GM18502 (cell line): Measurements from ENCODE around the gene CAPN7.

Source experiments
- ATAC-seq: cut with Tn5 transposase; IDR thresholded peaks from one replicate; pipeline ENCODE4 v1.9.1; 2021; ENCODE audit warnings: mild to moderate bottlenecking; ENCODE audit not compliant: unreplicated experiment, poor library complexity

Gene CAPN7

GRCh38 chr3:15241341-15241740, 35.3 kb downstream of the CAPN7 start:
- ATAC-seq, result no peak

- no peak for ATAC-seq
Measured at GRCh38 chr3:15243822-15244482, 37.9 kb downstream of the CAPN7 start.

GRCh38 chr3:15246186-15246585, 40.1 kb downstream of the CAPN7 start:
- ATAC-seq, result no peak

DNA sequence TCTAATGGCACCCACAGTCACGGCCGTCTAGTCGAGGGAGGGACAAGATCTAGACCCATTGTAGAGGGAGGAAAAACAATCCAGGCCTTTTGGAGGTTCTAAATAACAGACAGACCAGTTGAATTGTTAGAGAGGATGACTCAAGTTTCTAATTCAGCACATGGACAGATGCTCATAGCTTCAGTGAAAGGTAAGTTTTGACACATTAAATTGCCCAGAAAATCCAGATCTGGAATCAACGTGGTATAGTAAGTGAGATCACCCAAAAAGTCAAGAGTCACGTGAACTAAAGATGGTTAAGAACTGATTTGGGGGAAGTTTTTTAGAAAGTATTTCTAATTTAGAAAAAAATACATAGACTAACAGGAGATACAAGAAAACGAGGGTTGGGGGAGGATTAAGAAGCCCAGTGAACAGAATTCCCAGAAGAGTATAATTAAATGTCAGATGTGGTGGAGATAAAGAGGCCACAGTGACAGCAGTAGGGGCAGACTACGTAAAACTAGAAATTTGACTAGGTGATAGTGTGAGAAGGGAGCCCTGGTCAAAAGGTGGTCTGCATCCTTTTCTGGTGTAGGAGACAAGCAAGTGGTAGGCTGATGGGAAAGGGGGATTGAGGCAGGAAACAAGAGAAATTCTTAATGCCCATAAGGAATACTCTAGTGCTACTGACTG, 47.1 kb downstream of the CAPN7 start:
- ATAC-seq, result no peak

- no peak for ATAC-seq
Measured at GRCh38 chr3:15255215-15255614, 49.2 kb downstream of the CAPN7 start.

GRCh38 chr3:15256861-15257341, 50.9 kb downstream of the CAPN7 start:
- ATAC-seq, result no peak

DNA sequence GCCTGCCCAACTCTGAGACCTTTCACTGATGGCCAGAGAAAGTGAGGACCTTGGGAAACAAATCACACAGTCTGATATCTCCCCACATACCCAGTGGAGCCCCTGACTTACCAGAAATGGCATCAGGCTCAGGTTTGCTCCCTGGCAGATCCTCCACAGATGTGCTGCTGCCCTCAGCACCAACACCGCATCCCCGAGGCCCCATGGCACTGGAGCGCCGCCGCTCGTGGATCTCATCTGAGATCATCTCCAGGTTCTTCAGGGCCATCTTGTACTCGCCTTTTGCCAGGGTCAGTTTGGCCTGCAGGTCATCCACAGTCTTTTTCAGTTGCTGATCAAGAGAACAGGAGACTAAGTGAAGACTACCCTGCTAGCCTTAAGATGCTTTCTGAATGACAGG, 52.7 kb downstream of the CAPN7 start:
- no peak for ATAC-seq

- no peak for ATAC-seq
Measured at GRCh38 chr3:15260531-15260930, 54.5 kb downstream of the CAPN7 start.

DNA sequence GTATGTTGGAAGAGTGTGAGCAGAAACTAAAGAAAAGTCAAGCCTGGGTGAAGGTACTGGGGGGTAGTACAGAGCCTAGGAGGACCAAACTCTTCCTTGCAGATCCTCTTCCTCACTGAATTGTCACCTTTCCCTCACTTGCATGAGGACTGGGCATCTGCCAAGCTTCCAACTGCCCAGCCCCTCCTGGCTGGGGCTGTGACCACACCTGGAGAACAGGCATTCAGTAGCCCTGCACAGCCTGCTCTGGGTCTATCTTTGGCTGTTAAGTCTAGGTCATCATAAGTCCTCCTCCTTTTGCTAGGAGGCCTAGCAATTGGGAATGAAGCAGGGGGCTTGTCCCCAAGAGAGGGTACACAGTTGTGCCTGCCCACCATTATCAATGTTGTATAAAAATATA, 55.2 kb downstream of the CAPN7 start:
- no peak for ATAC-seq

GRCh38 chr3:15262021-15262420, 56.0 kb downstream of the CAPN7 start:
- no peak for ATAC-seq

DNA sequence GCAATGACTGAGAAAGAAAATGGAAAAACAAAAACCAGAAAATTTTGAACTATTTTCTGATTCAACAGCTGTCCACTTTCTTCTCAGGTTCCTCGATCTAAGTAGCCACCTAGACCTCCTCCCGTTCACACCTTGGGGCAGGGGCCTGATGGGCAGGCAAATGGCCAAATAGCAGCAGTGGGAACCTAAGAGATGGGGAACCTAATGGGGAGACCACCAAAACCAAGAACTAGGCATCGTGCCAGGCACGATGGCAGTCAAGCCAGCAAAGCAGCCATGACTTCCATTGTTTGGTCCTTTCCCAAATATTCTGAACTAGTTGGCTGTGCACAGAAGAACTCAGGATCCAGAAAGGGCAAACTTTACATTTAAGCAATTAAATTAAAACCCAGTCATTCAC, 57.1 kb downstream of the CAPN7 start:
- no peak for ATAC-seq

- ATAC-seq, result no peak
Measured at GRCh38 chr3:15263926-15264325, 57.9 kb downstream of the CAPN7 start.

DNA sequence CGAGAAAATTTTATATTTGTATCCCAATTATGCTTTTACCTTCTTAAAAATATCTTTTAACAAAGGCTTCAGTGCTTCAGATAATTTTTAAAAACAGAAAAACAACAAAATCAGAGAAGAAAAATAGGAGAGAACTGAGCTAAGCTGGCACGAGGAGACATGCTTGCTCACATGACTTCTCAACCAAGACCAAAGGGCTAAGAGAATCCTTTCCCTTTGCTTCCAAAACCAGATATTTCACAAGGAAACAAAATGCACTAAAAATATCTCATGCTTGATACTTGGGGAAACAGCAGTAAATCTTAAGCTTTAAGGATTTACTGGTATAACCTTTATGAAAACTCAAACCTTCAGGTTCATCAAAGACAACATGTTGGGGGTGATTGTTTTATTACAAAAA, 58.4 kb downstream of the CAPN7 start:
- no peak for ATAC-seq

DNA sequence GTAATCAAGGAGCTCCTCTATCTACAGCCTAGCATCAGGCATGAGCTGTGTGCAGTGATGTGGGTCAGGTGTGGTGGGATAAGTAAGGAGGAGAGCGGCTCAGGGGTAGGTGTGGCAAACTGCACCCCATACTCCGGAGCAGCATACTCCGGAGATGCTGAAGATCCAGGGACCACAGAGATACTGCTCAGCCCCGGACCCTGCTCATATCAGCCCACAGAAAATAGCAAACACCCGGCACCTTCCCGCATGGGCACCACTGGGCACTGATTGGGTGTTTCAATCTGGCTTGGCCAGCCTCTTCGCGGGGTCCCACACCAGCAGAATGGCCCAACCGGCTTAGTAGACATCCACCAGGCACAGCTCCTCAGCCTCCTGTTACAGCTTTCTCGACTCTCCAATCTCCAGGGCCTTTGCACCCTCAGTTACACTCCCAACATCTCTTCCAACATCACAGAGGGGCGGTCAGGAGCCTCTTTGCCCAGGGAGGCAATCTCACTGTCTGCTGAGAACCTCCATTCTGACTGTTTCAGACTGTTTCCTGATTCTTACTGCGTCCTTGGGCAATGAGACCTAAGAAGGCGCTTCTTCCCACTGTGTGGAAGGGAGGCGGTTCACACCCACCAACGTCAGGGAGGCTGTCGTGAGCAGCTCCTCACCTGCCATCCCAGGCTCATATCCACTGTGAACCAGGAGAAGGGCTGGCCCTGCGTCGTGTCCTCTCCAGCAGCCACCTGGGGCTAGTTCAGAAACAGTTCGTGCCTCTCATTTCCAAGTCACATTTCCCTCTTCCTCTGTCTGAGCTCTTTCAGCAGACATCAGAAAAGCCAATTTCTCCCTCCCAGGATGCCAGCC, 59.8 kb downstream of the CAPN7 start:
- no peak for ATAC-seq

- no peak for ATAC-seq
Measured at GRCh38 chr3:15266510-15267376, 60.7 kb downstream of the CAPN7 start.

DNA sequence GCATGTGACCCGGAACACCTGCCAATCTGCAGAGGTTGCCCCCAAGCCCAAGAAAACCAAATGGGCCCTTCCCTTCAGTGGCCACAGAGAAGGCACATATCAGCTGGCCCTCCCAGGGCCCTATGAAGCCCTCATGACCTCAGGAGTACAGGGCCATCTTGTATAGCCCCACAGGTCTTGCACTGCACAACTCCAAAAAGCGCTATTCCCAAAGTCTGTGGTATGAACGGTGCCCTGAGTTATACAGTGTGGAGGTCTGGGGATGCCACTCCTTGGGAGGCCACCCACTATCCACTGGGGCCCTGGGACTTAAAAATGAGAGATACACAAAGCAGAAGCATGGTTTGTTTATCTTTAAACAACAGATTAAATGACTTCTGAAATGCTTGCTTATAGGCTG, 61.5 kb downstream of the CAPN7 start:
- ATAC-seq, result no peak

- ATAC-seq, result peak; percentile 37
Measured at GRCh38 chr3:15268033-15268631, 62.1 kb downstream of the CAPN7 start.

- ATAC-seq, result no peak
Measured at GRCh38 chr3:15269091-15269989, 63.3 kb downstream of the CAPN7 start.

DNA sequence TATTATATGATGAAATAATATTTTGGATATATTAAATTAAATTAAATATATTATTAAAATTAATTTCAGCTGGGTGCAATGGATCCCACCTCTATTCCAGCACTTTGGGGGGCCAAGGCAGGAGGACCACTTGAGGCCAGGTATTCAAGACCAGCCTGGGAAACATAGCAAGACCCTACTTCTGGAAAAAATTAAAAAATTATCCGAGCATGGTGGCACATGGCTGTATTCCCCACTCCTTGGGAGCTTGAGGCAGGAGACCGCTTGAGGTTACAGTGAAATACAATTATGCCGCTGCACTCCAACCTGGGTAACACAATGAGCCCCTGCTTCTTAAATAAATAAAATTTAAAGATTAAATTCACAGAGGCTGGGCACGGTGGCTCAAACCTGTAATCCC, 65.0 kb downstream of the CAPN7 start:
- ATAC-seq, result no peak
